ENCODE results near the gene MYH2.
"Not testable (repeated sequence)": the region's sequence is repeated elsewhere in the genome, so short reads cannot be mapped to it uniquely, and the experiment has no call there.

MYH2 gene

GRCh38 chr17:10550014-10550413 lies 556 bp upstream of the MYH2 start:
- Histone ChIP-seq H3K4me1 (ENCODE audit: control insufficient read depth, insufficient read depth, low read length) (peaks cover 3% of the 10 kb centered on the region), H3K9me3 (replicated peaks; ENCODE audit: low read length) (no peaks in the 10 kb centered on the region), H3K36me3 (ENCODE audit: insufficient read depth, low read length) (no peaks in the 10 kb centered on the region), H3K9ac (ENCODE audit: low read depth, low read length) (no peak overlapping the region), H3K4me3 (ENCODE audit: low read length) (no peak overlapping the region), H3K4me2 (ENCODE audit: low read length) (no peak overlapping the region), H3K27me3 (ENCODE audit: control insufficient read depth, insufficient read depth, low read length) (no peaks in the 10 kb centered on the region)

- peaks cover 16% of the 10 kb centered on the region for H3K4me1 ChIP-seq (ENCODE audit: control insufficient read depth, insufficient read depth, low read length)
- no peak overlapping the region for H3K4me2 ChIP-seq (ENCODE audit: low read length)
- no peak overlapping the region for H3K4me3 ChIP-seq (ENCODE audit: low read length)
- no peaks in the 10 kb centered on the region for H3K36me3 ChIP-seq (ENCODE audit: insufficient read depth, low read length)
- H3K9ac ChIP-seq (ENCODE audit: low read depth, low read length) = no peak overlapping the region
- no peaks in the 10 kb centered on the region for H3K27me3 ChIP-seq (ENCODE audit: control insufficient read depth, insufficient read depth, low read length)
- H3K9me3 ChIP-seq (replicated peaks; ENCODE audit: low read length) = no peaks in the 10 kb centered on the region
Observed at GRCh38 chr17:10547351-10547750, 2.1 kb downstream of the MYH2 start.

- not testable (repeated sequence) for H3K4me3 ChIP-seq (ENCODE audit: low read length); H3K36me3 ChIP-seq (ENCODE audit: insufficient read depth, low read length); H3K27me3 ChIP-seq (ENCODE audit: control insufficient read depth, insufficient read depth, low read length); H3K4me2 ChIP-seq (ENCODE audit: low read length); H3K9ac ChIP-seq (ENCODE audit: low read depth, low read length); H3K9me3 ChIP-seq (replicated peaks; ENCODE audit: low read length)
- H3K4me1 ChIP-seq (ENCODE audit: control insufficient read depth, insufficient read depth, low read length) = peaks cover 16% of the 10 kb centered on the region
Observed at GRCh38 chr17:10543486-10543885, 6.0 kb downstream of the MYH2 start.

- not testable (repeated sequence) for H3K9me3 ChIP-seq (replicated peaks; ENCODE audit: low read length); H3K9ac ChIP-seq (ENCODE audit: low read depth, low read length); H3K27me3 ChIP-seq (ENCODE audit: control insufficient read depth, insufficient read depth, low read length); H3K4me3 ChIP-seq (ENCODE audit: low read length); H3K4me2 ChIP-seq (ENCODE audit: low read length); H3K36me3 ChIP-seq (ENCODE audit: insufficient read depth, low read length)
- peaks cover 13% of the 10 kb centered on the region for H3K4me1 ChIP-seq (ENCODE audit: control insufficient read depth, insufficient read depth, low read length)
Observed at GRCh38 chr17:10541179-10541578, 8.3 kb downstream of the MYH2 start.

GRCh38 chr17:10532026-10532425 lies 17.4 kb downstream of the MYH2 start:
- no peak overlapping the region for H3K4me2 ChIP-seq (ENCODE audit: low read length)
- no peak overlapping the region for H3K9ac ChIP-seq (ENCODE audit: low read depth, low read length)
- H3K4me1 ChIP-seq (ENCODE audit: control insufficient read depth, insufficient read depth, low read length) = peaks cover 4% of the 10 kb centered on the region
- H3K9me3 ChIP-seq (replicated peaks; ENCODE audit: low read length) = no peaks in the 10 kb centered on the region
- H3K27me3 ChIP-seq (ENCODE audit: control insufficient read depth, insufficient read depth, low read length) = no peaks in the 10 kb centered on the region
- H3K4me3 ChIP-seq (ENCODE audit: low read length) = no peak overlapping the region
- no peaks in the 10 kb centered on the region for H3K36me3 ChIP-seq (ENCODE audit: insufficient read depth, low read length)

- Histone ChIP-seq H3K4me3 (ENCODE audit: low read length) (no peak overlapping the region), H3K36me3 (ENCODE audit: insufficient read depth, low read length) (no peaks in the 10 kb centered on the region), H3K27me3 (ENCODE audit: control insufficient read depth, insufficient read depth, low read length) (no peaks in the 10 kb centered on the region), H3K9ac (ENCODE audit: low read depth, low read length) (no peak overlapping the region), H3K4me1 (ENCODE audit: control insufficient read depth, insufficient read depth, low read length) (no peaks in the 10 kb centered on the region), H3K4me2 (ENCODE audit: low read length) (no peak overlapping the region), H3K9me3 (replicated peaks; ENCODE audit: low read length) (no peaks in the 10 kb centered on the region)
Observed at GRCh38 chr17:10527419-10527818, 22.0 kb downstream of the MYH2 start.

- Histone ChIP-seq H3K9me3 (replicated peaks; ENCODE audit: low read length) (no peaks in the 10 kb centered on the region), H3K4me2 (ENCODE audit: low read length) (no peak overlapping the region), H3K36me3 (ENCODE audit: insufficient read depth, low read length) (no peaks in the 10 kb centered on the region), H3K4me3 (ENCODE audit: low read length) (no peak overlapping the region), H3K4me1 (ENCODE audit: control insufficient read depth, insufficient read depth, low read length) (no peaks in the 10 kb centered on the region), H3K27me3 (ENCODE audit: control insufficient read depth, insufficient read depth, low read length) (no peaks in the 10 kb centered on the region), H3K9ac (ENCODE audit: low read depth, low read length) (no peak overlapping the region)
Observed at GRCh38 chr17:10526517-10526916, 22.9 kb downstream of the MYH2 start.

GRCh38 chr17:10523064-10523463 lies 26.4 kb downstream of the MYH2 start:
- peaks cover 3% of the 10 kb centered on the region for H3K27me3 ChIP-seq (ENCODE audit: control insufficient read depth, insufficient read depth, low read length)
- H3K4me1 ChIP-seq (ENCODE audit: control insufficient read depth, insufficient read depth, low read length) = no peaks in the 10 kb centered on the region
- no peak overlapping the region for H3K4me3 ChIP-seq (ENCODE audit: low read length)
- H3K9me3 ChIP-seq (replicated peaks; ENCODE audit: low read length) = no peaks in the 10 kb centered on the region
- H3K36me3 ChIP-seq (ENCODE audit: insufficient read depth, low read length) = no peaks in the 10 kb centered on the region
- no peak overlapping the region for H3K9ac ChIP-seq (ENCODE audit: low read depth, low read length)
- H3K4me2 ChIP-seq (ENCODE audit: low read length) = no peak overlapping the region

- H3K9me3 ChIP-seq (replicated peaks; ENCODE audit: low read length) = no peaks in the 10 kb centered on the region
- no peak overlapping the region for H3K4me2 ChIP-seq (ENCODE audit: low read length)
Observed at GRCh38 chr17:10521949-10522348, 27.5 kb downstream of the MYH2 start.

GRCh38 chr17:10518271-10519037 lies 31.0 kb downstream of the MYH2 start, which contains the start of gene MYH1:
Gene MYH1 (minus strand): TSS chr17:10518542. CDS start chr17:10516642, 1,900 bp downstream.
- Histone ChIP-seq H3K4me2 (ENCODE audit: low read length) (no peak within 1 kb of the TSS), H3K27me3 (ENCODE audit: control insufficient read depth, insufficient read depth, low read length) (peaks cover 3% of the 10 kb centered on the region), H3K4me1 (ENCODE audit: control insufficient read depth, insufficient read depth, low read length) (no peaks in the 10 kb centered on the region), H3K36me3 (ENCODE audit: insufficient read depth, low read length) (no peaks in the 10 kb centered on the region), H3K9ac (ENCODE audit: low read depth, low read length) (no peak within 1 kb of the TSS), H3K9me3 (replicated peaks; ENCODE audit: low read length) (no peaks in the 10 kb centered on the region), H3K4me3 (ENCODE audit: low read length) (no peak within 1 kb of the TSS)

More at GRCh38 chr17:10521949-10522348, 27.5 kb downstream of the MYH2 start:
- Histone ChIP-seq H3K4me3 (ENCODE audit: low read length) (no peak overlapping the region), H3K27me3 (ENCODE audit: control insufficient read depth, insufficient read depth, low read length) (peaks cover 3% of the 10 kb centered on the region), H3K4me1 (ENCODE audit: control insufficient read depth, insufficient read depth, low read length) (no peaks in the 10 kb centered on the region), H3K36me3 (ENCODE audit: insufficient read depth, low read length) (no peaks in the 10 kb centered on the region), H3K9ac (ENCODE audit: low read depth, low read length) (no peak overlapping the region)

GRCh38 chr17:10516638-10517037 lies 32.8 kb downstream of the MYH2 start:
- H3K27me3 ChIP-seq (ENCODE audit: control insufficient read depth, insufficient read depth, low read length) = peaks cover 3% of the 10 kb centered on the region
- no peaks in the 10 kb centered on the region for H3K36me3 ChIP-seq (ENCODE audit: insufficient read depth, low read length)
- no peaks in the 10 kb centered on the region for H3K4me1 ChIP-seq (ENCODE audit: control insufficient read depth, insufficient read depth, low read length)
- no peaks in the 10 kb centered on the region for H3K9me3 ChIP-seq (replicated peaks; ENCODE audit: low read length)
- H3K9ac ChIP-seq (ENCODE audit: low read depth, low read length) = no peak overlapping the region
- no peak overlapping the region for H3K4me3 ChIP-seq (ENCODE audit: low read length)
- H3K4me2 ChIP-seq (ENCODE audit: low read length) = no peak overlapping the region

- Histone ChIP-seq H3K4me3 (ENCODE audit: low read length) (no peak overlapping the region), H3K9ac (ENCODE audit: low read depth, low read length) (no peak overlapping the region), H3K4me2 (ENCODE audit: low read length) (no peak overlapping the region), H3K36me3 (ENCODE audit: insufficient read depth, low read length) (no peaks in the 10 kb centered on the region), H3K9me3 (replicated peaks; ENCODE audit: low read length) (no peaks in the 10 kb centered on the region), H3K27me3 (ENCODE audit: control insufficient read depth, insufficient read depth, low read length) (peaks cover 3% of the 10 kb centered on the region), H3K4me1 (ENCODE audit: control insufficient read depth, insufficient read depth, low read length) (no peaks in the 10 kb centered on the region)
Observed at GRCh38 chr17:10516065-10516464, 33.4 kb downstream of the MYH2 start.
